ENCODE data around the gene GAS2L1.

DNA sequence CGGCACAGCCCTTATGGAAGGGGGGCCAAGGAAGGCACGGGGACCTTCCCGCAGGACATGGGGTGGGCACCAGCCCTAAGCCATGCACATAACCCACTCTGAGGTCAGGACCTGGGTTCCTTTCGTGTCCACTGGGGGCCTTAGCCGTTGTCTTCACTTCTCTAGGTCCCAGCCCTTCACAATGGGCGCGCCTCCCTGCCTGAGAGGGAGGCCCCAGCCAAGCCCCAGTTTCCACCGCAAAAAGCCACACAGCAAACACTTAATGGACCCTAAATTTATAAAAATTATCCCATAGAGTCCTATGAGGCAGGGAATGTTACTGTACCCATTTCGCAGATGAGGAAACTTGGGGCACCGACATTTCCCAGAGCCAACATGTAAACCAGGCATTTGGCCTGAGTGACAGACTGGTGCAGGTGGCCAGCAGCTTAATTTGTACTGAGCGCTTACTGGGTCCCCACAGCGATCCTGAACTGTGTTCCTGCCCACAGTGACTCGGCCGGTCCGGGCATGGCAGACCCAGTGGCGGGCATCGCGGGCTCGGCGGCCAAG, 1.2 kb downstream of the GAS2L1 start:
- TF ChIP-seq, protein P1, sequence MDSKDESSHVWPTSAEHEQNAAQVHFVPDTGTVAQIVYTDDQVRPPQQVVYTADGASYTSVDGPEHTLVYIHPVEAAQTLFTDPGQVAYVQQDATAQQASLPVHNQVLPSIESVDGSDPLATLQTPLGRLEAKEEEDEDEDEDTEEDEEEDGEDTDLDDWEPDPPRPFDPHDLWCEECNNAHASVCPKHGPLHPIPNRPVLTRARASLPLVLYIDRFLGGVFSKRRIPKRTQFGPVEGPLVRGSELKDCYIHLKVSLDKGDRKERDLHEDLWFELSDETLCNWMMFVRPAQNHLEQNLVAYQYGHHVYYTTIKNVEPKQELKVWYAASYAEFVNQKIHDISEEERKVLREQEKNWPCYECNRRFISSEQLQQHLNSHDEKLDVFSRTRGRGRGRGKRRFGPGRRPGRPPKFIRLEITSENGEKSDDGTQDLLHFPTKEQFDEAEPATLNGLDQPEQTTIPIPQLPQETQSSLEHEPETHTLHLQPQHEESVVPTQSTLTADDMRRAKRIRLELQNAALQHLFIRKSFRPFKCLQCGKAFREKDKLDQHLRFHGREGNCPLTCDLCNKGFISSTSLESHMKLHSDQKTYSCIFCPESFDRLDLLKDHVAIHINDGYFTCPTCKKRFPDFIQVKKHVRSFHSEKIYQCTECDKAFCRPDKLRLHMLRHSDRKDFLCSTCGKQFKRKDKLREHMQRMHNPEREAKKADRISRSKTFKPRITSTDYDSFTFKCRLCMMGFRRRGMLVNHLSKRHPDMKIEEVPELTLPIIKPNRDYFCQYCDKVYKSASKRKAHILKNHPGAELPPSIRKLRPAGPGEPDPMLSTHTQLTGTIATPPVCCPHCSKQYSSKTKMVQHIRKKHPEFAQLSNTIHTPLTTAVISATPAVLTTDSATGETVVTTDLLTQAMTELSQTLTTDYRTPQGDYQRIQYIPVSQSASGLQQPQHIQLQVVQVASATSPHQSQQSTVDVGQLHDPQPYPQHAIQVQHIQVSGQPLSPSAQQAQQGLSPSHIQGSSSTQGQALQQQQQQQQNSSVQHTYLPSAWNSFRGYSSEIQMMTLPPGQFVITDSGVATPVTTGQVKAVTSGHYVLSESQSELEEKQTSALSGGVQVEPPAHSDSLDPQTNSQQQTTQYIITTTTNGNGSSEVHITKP (tag by site-specific recombination; IDR thresholded peaks at IDR 0.05): no peak
- TF ChIP-seq, protein P2, sequence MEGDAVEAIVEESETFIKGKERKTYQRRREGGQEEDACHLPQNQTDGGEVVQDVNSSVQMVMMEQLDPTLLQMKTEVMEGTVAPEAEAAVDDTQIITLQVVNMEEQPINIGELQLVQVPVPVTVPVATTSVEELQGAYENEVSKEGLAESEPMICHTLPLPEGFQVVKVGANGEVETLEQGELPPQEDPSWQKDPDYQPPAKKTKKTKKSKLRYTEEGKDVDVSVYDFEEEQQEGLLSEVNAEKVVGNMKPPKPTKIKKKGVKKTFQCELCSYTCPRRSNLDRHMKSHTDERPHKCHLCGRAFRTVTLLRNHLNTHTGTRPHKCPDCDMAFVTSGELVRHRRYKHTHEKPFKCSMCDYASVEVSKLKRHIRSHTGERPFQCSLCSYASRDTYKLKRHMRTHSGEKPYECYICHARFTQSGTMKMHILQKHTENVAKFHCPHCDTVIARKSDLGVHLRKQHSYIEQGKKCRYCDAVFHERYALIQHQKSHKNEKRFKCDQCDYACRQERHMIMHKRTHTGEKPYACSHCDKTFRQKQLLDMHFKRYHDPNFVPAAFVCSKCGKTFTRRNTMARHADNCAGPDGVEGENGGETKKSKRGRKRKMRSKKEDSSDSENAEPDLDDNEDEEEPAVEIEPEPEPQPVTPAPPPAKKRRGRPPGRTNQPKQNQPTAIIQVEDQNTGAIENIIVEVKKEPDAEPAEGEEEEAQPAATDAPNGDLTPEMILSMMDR (tag by site-specific recombination; IDR thresholded peaks at IDR 0.05): no peak
- TF ChIP-seq ZEB2 (tag by site-specific recombination; IDR thresholded peaks at IDR 0.05) (no peak), ZNF513 (tag by site-specific recombination; IDR thresholded peaks at IDR 0.05) (no peak), ZNF184 (tag by site-specific recombination; IDR thresholded peaks at IDR 0.05) (no peak), ZBTB49 (tag by site-specific recombination; IDR thresholded peaks at IDR 0.05; ENCODE audit: low read depth) (no peak), KLF16 (tag by site-specific recombination; IDR thresholded peaks at IDR 0.05) (no peak)
- TF ChIP-seq, protein P3, sequence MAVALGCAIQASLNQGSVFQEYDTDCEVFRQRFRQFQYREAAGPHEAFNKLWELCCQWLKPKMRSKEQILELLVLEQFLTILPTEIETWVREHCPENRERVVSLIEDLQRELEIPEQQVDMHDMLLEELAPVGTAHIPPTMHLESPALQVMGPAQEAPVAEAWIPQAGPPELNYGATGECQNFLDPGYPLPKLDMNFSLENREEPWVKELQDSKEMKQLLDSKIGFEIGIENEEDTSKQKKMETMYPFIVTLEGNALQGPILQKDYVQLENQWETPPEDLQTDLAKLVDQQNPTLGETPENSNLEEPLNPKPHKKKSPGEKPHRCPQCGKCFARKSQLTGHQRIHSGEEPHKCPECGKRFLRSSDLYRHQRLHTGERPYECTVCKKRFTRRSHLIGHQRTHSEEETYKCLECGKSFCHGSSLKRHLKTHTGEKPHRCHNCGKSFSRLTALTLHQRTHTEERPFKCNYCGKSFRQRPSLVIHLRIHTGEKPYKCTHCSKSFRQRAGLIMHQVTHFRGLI (tag by site-specific recombination; IDR thresholded peaks at IDR 0.05): no peak
- TF ChIP-seq, protein P4, sequence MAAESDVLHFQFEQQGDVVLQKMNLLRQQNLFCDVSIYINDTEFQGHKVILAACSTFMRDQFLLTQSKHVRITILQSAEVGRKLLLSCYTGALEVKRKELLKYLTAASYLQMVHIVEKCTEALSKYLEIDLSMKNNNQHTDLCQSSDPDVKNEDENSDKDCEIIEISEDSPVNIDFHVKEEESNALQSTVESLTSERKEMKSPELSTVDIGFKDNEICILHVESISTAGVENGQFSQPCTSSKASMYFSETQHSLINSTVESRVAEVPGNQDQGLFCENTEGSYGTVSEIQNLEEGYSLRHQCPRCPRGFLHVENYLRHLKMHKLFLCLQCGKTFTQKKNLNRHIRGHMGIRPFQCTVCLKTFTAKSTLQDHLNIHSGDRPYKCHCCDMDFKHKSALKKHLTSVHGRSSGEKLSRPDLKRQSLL (tag by site-specific recombination; IDR thresholded peaks at IDR 0.05): no peak

Data from HEK293 (cell line).